ENCODE results near the gene SPATS2. TPM values are rescaled to one million over a fixed set of nuclear protein-coding genes. Genes with fewer than 3 reads are reported as not detected.

The SPATS2 gene
- total RNA-seq, 2 experiments from 2014 or later: 22.7 to 36.4 TPM

DNA sequence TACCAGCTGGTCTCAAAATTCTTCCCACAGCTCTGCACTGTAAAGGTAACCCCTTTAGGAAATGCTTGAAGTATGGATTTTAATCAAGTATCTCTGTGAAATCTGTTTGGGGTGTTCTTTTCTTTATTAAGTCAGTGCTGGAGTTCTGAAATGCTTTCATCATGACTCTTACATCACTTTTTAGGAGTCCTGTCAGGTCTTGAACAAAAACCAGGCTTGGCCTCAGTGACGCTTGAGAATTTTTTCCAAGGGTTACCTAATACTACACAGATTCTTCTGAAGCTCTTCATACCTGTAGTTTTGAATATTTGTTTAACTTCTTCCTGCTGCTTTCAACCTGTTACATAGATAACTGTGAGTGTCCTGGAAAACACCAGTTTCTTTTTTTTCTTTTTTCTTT is 124.6 kb downstream of the SPATS2 start:
- TF ChIP-seq EZH2phosphoT487 (IDR thresholded peaks at IDR 0.05; ENCODE audit: borderline replicate concordance, low read depth, low read length): no peak
- TF ChIP-seq, protein P1, sequence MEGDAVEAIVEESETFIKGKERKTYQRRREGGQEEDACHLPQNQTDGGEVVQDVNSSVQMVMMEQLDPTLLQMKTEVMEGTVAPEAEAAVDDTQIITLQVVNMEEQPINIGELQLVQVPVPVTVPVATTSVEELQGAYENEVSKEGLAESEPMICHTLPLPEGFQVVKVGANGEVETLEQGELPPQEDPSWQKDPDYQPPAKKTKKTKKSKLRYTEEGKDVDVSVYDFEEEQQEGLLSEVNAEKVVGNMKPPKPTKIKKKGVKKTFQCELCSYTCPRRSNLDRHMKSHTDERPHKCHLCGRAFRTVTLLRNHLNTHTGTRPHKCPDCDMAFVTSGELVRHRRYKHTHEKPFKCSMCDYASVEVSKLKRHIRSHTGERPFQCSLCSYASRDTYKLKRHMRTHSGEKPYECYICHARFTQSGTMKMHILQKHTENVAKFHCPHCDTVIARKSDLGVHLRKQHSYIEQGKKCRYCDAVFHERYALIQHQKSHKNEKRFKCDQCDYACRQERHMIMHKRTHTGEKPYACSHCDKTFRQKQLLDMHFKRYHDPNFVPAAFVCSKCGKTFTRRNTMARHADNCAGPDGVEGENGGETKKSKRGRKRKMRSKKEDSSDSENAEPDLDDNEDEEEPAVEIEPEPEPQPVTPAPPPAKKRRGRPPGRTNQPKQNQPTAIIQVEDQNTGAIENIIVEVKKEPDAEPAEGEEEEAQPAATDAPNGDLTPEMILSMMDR (conservative IDR thresholded peaks at IDR 0.05; ENCODE audit: low read length): no peak
- Histone ChIP-seq H3K4me1 (ENCODE audit: insufficient read depth, low read length, poor library complexity, severe bottlenecking) (no peaks in the 10 kb centered on the region), H2AFZ (ENCODE audit: low read length) (no peak overlapping the region), H3K4me3 (ENCODE audit: low read depth, low read length, poor library complexity, severe bottlenecking) (no peak overlapping the region), H4K20me1 (ENCODE audit: insufficient read depth, low read length) (no peaks in the 10 kb centered on the region), H3K27ac (ENCODE audit: low read depth, low read length, poor library complexity, severe bottlenecking) (no peak overlapping the region), H3K9me2 (ENCODE audit: insufficient read depth, low read length) (no peaks in the 10 kb centered on the region), H3K4me2 (ENCODE audit: low read length) (no peak overlapping the region), H3K79me2 (ENCODE audit: insufficient read depth, low read depth, low read length) (no peaks in the 10 kb centered on the region), H3K36me3 (ENCODE audit: insufficient read depth, low read length) (peaks cover 18% of the 10 kb centered on the region), H3K9me3 (ENCODE audit: low read length) (no peaks in the 10 kb centered on the region)
- no peak for DNase-seq (ENCODE audit: low spot score)
- no TSS peak for BruUV-seq (replicated peaks)
- ChIA-PET POLR2A (interaction anchor here (0.7 to 1.2 kb wide), 2 partner anchors 8 to 72 kb away, joined by 3 to 4 read pairs; no protein-coding TSS in a partner anchor), CTCF (ENCODE audit: unreplicated experiment) (no interaction called here)
- intact Hi-C loops (cut with micrococcal nuclease; ENCODE audit: unreplicated experiment): no loop called here

DNA sequence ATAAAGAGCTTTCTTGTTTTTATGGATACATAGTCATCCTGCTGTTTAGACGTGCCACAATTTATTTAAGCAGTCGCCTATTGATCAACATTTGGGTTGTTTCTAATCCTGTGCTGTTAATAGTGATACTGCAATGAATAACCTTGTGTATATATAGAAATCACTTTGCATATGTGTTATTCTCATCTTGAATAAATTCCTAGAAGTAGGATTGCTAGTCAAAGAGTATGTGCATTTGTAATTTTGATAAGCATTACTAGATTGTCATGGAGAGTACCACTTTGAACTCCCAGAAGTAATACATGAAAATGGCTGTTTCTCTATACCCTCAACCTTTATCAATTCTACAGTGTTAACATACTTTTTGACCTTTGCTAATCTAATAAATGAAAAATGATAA is 126.6 kb downstream of the SPATS2 start:
- intact Hi-C loops (cut with micrococcal nuclease; ENCODE audit: unreplicated experiment): no loop called here

More for the DNA sequence above, 126.6 kb downstream of the SPATS2 start:
- H3K36me3 ChIP-seq (ENCODE audit: insufficient read depth, low read length): peaks cover 28% of the 10 kb centered on the region
- no peaks in the 10 kb centered on the region for H4K20me1 ChIP-seq (ENCODE audit: insufficient read depth, low read length)
- ChIA-PET CTCF (ENCODE audit: unreplicated experiment) (no interaction called here), POLR2A (interaction anchor here (0.7 to 2.0 kb wide), 4 partner anchors 10 to 17 kb away, joined by 3 to 5 read pairs (median 4); no protein-coding TSS in a partner anchor)
- TF ChIP-seq EZH2phosphoT487 (IDR thresholded peaks at IDR 0.05; ENCODE audit: borderline replicate concordance, low read depth, low read length): no peak
- TF ChIP-seq, protein P1 (conservative IDR thresholded peaks at IDR 0.05; ENCODE audit: low read length): no peak
- no peaks in the 10 kb centered on the region for H3K79me2 ChIP-seq (ENCODE audit: insufficient read depth, low read depth, low read length)
- H2AFZ ChIP-seq (ENCODE audit: low read length): no peak overlapping the region
- no peaks in the 10 kb centered on the region for H3K9me2 ChIP-seq (ENCODE audit: insufficient read depth, low read length)
- H3K4me3 ChIP-seq (ENCODE audit: low read depth, low read length, poor library complexity, severe bottlenecking): no peak overlapping the region
- no peaks in the 10 kb centered on the region for H3K9me3 ChIP-seq (ENCODE audit: low read length)
- no peak overlapping the region for H3K4me2 ChIP-seq (ENCODE audit: low read length)
- H3K4me1 ChIP-seq (ENCODE audit: insufficient read depth, low read length, poor library complexity, severe bottlenecking): no peaks in the 10 kb centered on the region
- no TSS peak for BruUV-seq (replicated peaks)
- no peak for DNase-seq (ENCODE audit: low spot score)
- H3K27ac ChIP-seq (ENCODE audit: low read depth, low read length, poor library complexity, severe bottlenecking): no peak overlapping the region
